Keratinocyte (primary cell): Measurements from ENCODE around the gene ACBD6. TPM values are rescaled to one million over a fixed set of nuclear protein-coding genes. Genes with fewer than 3 reads are reported as not detected.
A peak's percentile ranks its signal among the peaks of the same experiment; 100 is the strongest.

Experiments used
- DNase-seq: peaks from one replicate; pipeline ENCODE4 v3.0.0-alpha.2; 2011; ENCODE audit warnings: low read depth, missing footprints, low spot score
- FAIRE-seq: peaks from 2 replicates; lab custom pipeline; 2011; peaks lifted over from hg19 to GRCh38; lab: Jason Lieb, UNC
- H2AFZ ChIP-seq: 2 replicates; pipeline ENCODE4 v1.6.0; 2012; ENCODE audit warnings: low read length, control low read depth, inconsistent platforms; ENCODE audit not compliant: control insufficient read depth
- H3K27ac ChIP-seq: 2 replicates; pipeline ENCODE4 v1.5.1; 2011; ENCODE audit warnings: low read length; ENCODE audit not compliant: control insufficient read depth, insufficient read depth
- H3K27me3 ChIP-seq: 3 replicates; pipeline ENCODE4 v1.6.0; 2011; ENCODE audit warnings: low read length; ENCODE audit not compliant: control insufficient read depth, insufficient read depth; ENCODE audit errors: extremely low read depth
- H3K36me3 ChIP-seq, 2 experiments: 2 replicates in 1 of 2; 3 replicates in 1 of 2; pipeline ENCODE4 v1.5.1; 2011; ENCODE audit warnings: low read length in 2 of 2, mild to moderate bottlenecking in 1 of 2; ENCODE audit not compliant: control insufficient read depth in 2 of 2, insufficient read depth in 2 of 2; ENCODE audit errors: extremely low read depth in 1 of 2
- H3K4me1 ChIP-seq: 3 replicates; pipeline ENCODE4 v1.5.1; 2011; ENCODE audit warnings: low read length; ENCODE audit not compliant: control insufficient read depth, insufficient read depth; ENCODE audit errors: extremely low read depth
- H3K4me2 ChIP-seq: 3 replicates; pipeline ENCODE4 v1.6.0; 2011; ENCODE audit warnings: low read depth, low read length; ENCODE audit not compliant: control insufficient read depth, insufficient read depth; ENCODE audit errors: extremely low read depth
- H3K4me3 ChIP-seq, 3 experiments: fragments of 200-600 bp in 1 of 3; sonication (generic) in 1 of 3; 2 replicates in 2 of 3; 3 replicates in 1 of 3; pipeline ENCODE4 v1.5.1; 2011 to 2016; ENCODE audit warnings: low read length in 3 of 3, mild to moderate bottlenecking in 3 of 3, control low read depth in 2 of 3, inconsistent platforms in 1 of 3, low read depth in 1 of 3, mixed read lengths in 1 of 3, mixed run types in 1 of 3, moderate library complexity in 1 of 3; ENCODE audit not compliant: control insufficient read depth in 2 of 3, insufficient read depth in 2 of 3; ENCODE audit errors: extremely low read depth in 1 of 3
- H3K79me2 ChIP-seq: 2 replicates; pipeline ENCODE4 v1.6.0; 2012; ENCODE audit warnings: low read length; ENCODE audit not compliant: control insufficient read depth, insufficient read depth
- H3K9ac ChIP-seq: 3 replicates; pipeline ENCODE4 v1.6.0; 2011; ENCODE audit warnings: low read length; ENCODE audit not compliant: control insufficient read depth, insufficient read depth; ENCODE audit errors: extremely low read depth
- H3K9me1 ChIP-seq: 3 replicates; pipeline ENCODE4 v1.6.0; 2011; ENCODE audit warnings: low read length; ENCODE audit not compliant: control insufficient read depth, insufficient read depth; ENCODE audit errors: extremely low read depth
- H3K9me3 ChIP-seq: 2 replicates; pipeline ENCODE4 v1.5.1; 2012; ENCODE audit warnings: low read depth, low read length; ENCODE audit not compliant: control insufficient read depth
- H4K20me1 ChIP-seq: 3 replicates; pipeline ENCODE4 v1.6.0; 2011; ENCODE audit warnings: low read length; ENCODE audit not compliant: control insufficient read depth, insufficient read depth; ENCODE audit errors: extremely low read depth
- CTCF ChIP-seq, 3 experiments: IDR thresholded peaks in 1 of 3; conservative IDR thresholded peaks in 1 of 3; optimal IDR thresholded peaks in 1 of 3; 2 replicates in 2 of 3; 3 replicates in 1 of 3; pipeline versions ENCODE3 to v1.5.1; 2011; ENCODE audit warnings: low read length in 3 of 3, mild to moderate bottlenecking in 3 of 3, moderate library complexity in 2 of 3, control low read depth in 1 of 3, inconsistent platforms in 1 of 3; ENCODE audit not compliant: insufficient read depth in 2 of 3; ENCODE audit errors: extremely low read depth in 1 of 3
- EZH2 ChIP-seq: IDR thresholded peaks from one replicate; pipeline ENCODE4 v1.6.1; 2012; ENCODE audit warnings: inconsistent platforms, mild to moderate bottlenecking, low read length, moderate library complexity
- dilution Hi-C: fragments of 300-500 bp; cut with MboI; formaldehyde crosslinking; loops from one replicate; pipeline ENCODE4 v1.7.0; 2020; ENCODE audit warnings: low sequenced_read_pairs; ENCODE audit not compliant: extremely low pct_ligation_motif_present
- polyA plus RNA-seq, 5 experiments: library from polyadenylated mRNA; depleted of rRNA in 3 of 5; stranded (reverse) in 3 of 5; stranded (forward) in 1 of 5; unstranded in 1 of 5; fragments of >200 nt; gene quantifications; 1 replicate in 1 of 5; 2 replicates in 3 of 5; 3 replicates in 1 of 5; pipeline versions ENCODE4 v1.2.1 to v1.2.3, GENCODE V29; 2011 to 2012; ENCODE audit warnings: missing spikeins in 2 of 5, low read depth in 1 of 5, low replicate concordance in 1 of 5

ACBD6 gene
- polyA plus RNA-seq, 1 donor (not counting 4 experiments of a cell fraction or from before 2014, with no cell fraction given), result 47.5 TPM

GRCh38 chr1:180515857-180516388 lies 13.5 kb upstream of the ACBD6 start:
- Histone ChIP-seq H3K36me3 (no peaks in the 10 kb centered on the region), H3K9me3 (no peaks in the 10 kb centered on the region), H3K9me1 (no peaks in the 10 kb centered on the region), H4K20me1 (no peaks in the 10 kb centered on the region), H3K27me3 (no peaks in the 10 kb centered on the region), H3K9ac (no peak overlapping the region), H3K79me2 (no peaks in the 10 kb centered on the region), H3K4me2 (peak overlapping the region; percentile 51), H3K4me1 (peaks cover 9% of the 10 kb centered on the region), H3K4me3 (peak overlapping the region in 1 of 3 experiments; percentile 3), H2AFZ (peak overlapping the region; percentile 20), H3K27ac (peak overlapping the region; percentile 58)
- TF ChIP-seq EZH2 (no peak), CTCF (optimal IDR thresholded peaks at IDR 0.05 in 1 of 3, IDR thresholded peaks at IDR 0.05 in 1 of 3, conservative IDR thresholded peaks at IDR 0.05 in 1 of 3; ENCODE audit: extremely low read depth in 1 of 3, insufficient read depth in 2 of 3, low read length in 3 of 3) (peak; percentile 71 to 96 (median 74))
- dilution Hi-C loops, result loop anchor here (25.0 kb wide), 1 partner anchor 346 kb away; no protein-coding TSS in a partner anchor
- no peak for DNase-seq
- FAIRE-seq, result peak; percentile 93

GRCh38 chr1:180515364-180515763 lies 13.0 kb upstream of the ACBD6 start:
- Histone ChIP-seq H3K4me2 (peak overlapping the region; percentile 51), H3K4me3 (no peak overlapping the region), H3K27me3 (no peaks in the 10 kb centered on the region), H4K20me1 (no peaks in the 10 kb centered on the region), H3K36me3 (no peaks in the 10 kb centered on the region), H3K79me2 (no peaks in the 10 kb centered on the region), H3K4me1 (peaks cover 9% of the 10 kb centered on the region), H3K9me1 (no peaks in the 10 kb centered on the region), H3K9me3 (no peaks in the 10 kb centered on the region), H2AFZ (peak overlapping the region; percentile 20), H3K9ac (no peak overlapping the region), H3K27ac (no peak overlapping the region)
- TF ChIP-seq CTCF (optimal IDR thresholded peaks at IDR 0.05 in 1 of 3, IDR thresholded peaks at IDR 0.05 in 1 of 3, conservative IDR thresholded peaks at IDR 0.05 in 1 of 3; ENCODE audit: extremely low read depth in 1 of 3, insufficient read depth in 2 of 3, low read length in 3 of 3), result no peak
- no peak for TF ChIP-seq EZH2
- DNase-seq (no peak), FAIRE-seq (no peak)
- dilution Hi-C loops, result loop anchor here (25.0 kb wide), 1 partner anchor 347 kb away; no protein-coding TSS in a partner anchor
